ENCODE measurements around the gene CELA2A.
"Not testable (repeated sequence)": the region's sequence is repeated elsewhere in the genome, so short reads cannot be mapped to it uniquely, and the experiment has no call there.

Gene CELA2A

DNA sequence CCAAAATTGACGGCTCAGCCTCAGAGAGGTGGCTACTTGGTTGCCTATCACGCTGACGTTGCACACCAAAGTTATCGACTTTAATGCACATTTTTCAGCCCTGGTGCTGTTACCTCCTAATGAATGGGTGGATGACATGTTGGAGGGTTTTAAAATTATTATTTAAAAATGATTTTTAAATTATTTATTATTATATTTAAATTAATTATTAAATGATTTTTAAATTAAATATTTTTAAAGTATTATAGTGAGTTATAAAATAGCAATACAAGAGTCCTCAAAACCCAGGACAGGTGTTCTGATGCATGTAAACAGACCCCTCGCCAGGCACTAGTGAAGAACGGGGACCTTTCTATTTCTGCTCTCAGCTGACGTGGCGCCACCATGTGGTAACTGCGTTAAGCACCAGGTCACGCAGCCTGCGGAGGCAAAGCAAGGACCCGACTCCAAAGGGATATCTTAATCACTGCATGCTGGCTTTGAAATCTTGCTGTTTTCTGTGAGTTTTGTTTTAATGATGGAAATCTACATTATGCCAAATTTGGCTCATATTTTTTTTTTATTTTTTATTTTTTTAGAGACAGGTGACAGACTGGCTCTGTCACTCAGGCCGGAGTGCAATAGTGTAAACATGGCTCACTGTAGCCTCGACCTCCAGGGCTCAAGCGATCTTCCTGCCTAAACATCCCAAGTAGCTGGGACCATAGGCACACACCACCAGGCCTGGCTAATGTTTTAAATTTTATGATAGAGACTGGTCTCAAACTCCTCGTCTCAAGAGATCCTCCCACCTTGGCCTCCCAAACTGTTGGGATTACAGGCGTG, 44.9 kb downstream of the CELA2A start:
- DNase-seq (ENCODE audit: low spot score) = peak; percentile 54

GRCh38 chr1:15504436-15504835, 47.9 kb downstream of the CELA2A start:
- DNase-seq (ENCODE audit: low spot score) = no peak

GRCh38 chr1:15506831-15507230, 50.3 kb downstream of the CELA2A start:
- no peak for DNase-seq (ENCODE audit: low spot score)

DNA sequence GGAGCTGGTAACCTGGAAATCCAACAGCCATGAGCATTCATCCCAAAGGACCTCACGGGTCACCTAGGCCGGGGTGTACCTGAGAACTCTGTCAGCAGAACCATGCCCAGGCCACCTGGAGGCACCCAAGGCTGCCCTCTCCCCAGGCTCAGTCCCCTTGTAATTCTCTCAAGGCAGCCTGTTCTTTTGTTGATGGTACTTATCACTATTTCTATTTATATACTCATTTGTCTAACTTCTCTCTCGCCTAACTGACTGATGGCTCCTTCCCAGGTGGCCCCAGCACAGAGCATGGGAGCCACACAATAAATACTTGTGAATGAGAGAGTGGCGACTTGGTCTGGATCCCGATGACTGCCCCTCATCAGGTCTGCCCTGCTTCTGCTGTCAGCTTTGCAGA, 50.7 kb downstream of the CELA2A start:
- DNase-seq (ENCODE audit: low spot score) = no peak

DNA sequence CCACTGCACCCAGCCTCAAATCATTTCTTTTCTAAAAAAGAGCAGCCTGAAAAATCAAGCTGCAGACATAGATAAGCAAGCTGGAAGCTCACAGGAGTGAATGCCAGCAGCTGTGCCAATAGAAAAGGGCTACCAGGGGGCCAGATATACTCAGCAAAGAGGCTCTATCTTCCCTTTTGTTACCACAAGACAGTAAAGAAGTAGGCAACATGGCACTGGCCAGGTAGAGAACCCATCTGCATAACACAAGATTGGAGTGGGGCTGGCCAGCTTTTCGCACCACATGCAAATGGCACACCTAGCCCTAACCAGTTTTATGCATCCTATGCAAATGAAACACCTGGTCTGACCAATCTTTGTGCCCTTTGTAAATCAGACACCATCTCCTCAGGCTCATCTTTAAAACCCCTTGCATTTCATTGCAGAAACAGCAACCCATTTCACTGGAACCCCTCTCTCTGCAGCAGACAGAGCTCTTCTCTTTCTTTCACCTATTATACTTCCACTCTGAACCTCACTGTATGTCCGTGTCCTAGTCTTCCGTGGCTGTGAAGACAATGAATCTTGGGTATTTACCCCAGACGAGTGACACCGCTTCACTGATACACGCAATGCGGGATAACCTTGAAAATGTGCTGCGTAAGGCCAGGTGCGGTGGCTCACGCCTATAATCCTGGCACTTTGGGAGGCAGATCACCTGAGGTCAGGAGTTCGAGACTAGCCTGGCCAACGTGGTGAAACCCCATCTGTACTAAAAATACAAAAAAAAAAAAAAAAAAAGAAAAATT, 52.4 kb downstream of the CELA2A start:
- DNase-seq (ENCODE audit: low spot score) = no peak

DNA sequence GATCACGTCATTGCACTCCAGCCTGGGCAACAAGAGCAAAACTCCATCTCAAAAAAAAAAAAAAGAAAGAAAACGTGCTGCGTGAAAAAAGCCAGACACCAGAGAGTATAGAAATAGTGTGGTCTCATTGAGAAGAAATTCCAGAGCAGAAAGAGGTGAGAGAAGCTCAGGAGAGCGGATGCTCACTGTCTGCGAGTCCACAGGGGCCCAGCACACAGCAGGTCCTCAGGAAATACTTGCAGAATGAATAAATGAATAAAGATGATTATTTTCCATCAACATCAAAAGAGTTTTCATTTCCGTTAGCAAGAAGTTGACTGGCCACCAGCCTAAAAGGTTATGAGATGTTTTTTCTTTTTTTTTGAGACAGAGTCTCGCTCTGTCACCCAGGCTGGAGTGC, 53.1 kb downstream of the CELA2A start:
- no peak for DNase-seq (ENCODE audit: low spot score)

DNA sequence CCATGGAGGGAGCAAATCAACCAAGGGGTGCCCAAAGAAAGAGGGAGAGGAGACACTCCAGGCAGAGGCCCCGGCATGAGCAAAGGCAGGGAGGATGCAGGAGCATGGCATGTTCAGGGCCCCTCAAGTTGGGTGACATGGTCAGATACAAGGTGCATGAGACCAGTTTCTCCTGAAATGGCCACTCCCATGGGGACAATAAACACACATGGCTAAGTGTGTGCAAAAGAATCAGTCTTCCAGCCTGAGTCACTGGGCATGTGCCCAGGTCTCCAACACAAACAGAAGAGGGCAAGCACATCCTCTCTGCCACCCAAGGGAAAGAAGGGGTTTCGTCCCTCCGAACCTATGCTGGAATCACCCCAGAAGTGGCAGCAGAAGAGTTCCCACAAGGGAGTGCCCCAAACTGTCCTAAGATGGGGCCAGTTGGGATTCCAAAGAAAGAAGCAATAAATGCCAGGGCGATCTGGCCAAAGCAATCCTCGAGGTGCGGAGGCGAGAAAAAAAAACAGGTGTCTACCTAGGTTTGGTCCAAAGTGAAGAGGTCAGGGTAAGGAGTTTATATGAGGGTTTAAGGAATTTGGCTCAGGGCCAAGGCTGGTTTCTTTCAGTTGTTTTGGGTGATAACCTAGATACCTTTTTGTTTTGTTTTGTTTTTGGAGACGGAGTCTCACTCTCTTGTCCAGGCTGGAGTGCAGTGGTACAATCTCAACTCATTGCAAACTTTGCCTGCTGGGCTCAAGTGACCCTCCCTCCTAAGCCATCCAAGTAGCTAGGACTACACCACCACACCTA, 54.3 kb downstream of the CELA2A start:
- DNase-seq (ENCODE audit: low spot score) = no peak

- DNase-seq (ENCODE audit: low spot score) = no peak
Observed at GRCh38 chr1:15513192-15513591, 56.7 kb downstream of the CELA2A start.

DNA sequence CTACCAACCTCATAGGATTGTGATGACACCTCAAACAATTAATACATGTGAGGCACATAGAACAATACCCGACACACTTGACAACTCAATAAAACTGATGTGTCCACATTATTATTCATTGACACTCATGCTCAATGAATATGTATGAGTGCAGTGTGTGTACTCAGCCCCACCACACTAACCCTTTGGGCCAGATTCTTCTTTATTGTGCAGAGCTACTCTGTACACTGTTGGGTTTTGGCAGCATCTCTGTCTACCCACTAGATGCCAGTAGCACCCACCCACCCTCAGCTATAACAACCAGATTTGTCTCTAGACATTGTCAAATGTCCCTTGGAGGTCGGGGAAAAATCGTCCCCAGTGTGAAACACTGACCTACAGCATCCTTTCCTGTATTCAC, 57.4 kb downstream of the CELA2A start:
- DNase-seq (ENCODE audit: low spot score) = no peak

GRCh38 chr1:15514557-15514956, 58.0 kb downstream of the CELA2A start:
- DNase-seq (ENCODE audit: low spot score) = not testable (repeated sequence)

GRCh38 chr1:15515022-15515663, 58.6 kb downstream of the CELA2A start:
- no peak for DNase-seq (ENCODE audit: low spot score)

DNA sequence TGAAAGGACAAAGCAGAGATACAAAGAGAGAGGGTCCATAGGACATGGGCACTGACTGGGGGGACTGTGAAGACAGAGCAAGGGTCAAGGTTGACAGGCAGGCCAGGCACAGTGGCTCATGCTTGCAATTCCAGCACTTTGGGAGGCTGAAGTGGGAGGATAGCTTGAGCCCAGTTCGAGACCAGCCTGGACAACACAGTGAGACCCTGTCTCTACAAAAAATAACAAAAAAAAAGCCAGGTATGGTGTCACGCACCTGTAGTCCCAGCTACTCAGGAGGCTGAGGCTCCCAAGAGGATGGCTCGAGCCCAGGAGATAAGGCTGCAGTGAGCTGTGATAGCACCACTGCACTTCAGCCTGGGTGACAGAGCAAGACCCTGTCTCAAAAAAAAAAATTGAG, 63.1 kb downstream of the CELA2A start:
- DNase-seq (ENCODE audit: low spot score) = no peak

- DNase-seq (ENCODE audit: low spot score) = not testable (repeated sequence)
Observed at GRCh38 chr1:15521206-15521906, 64.8 kb downstream of the CELA2A start.

Data from RKO (cell line).